CD4-positive, alpha-beta T cell (primary cell): ENCODE data around the gene DHX29. TPM values are rescaled to one million over a fixed set of nuclear protein-coding genes. Genes with fewer than 3 reads are reported as not detected.

Experiments used
- ATAC-seq: fragments of 200-7000 bp; cut with Tn5 transposase; one replicate; pipeline ENCODE4 v1.10.0; 2022; ENCODE audit warnings: mild to moderate bottlenecking; ENCODE audit not compliant: poor library complexity
- CTCF ChIA-PET: fragments of 350-600 bp; sonication (Branson Sonifier 250); formaldehyde crosslinking; loops from one replicate; lab custom pipeline; 2021; ENCODE audit warnings: antibody characterized with exemption, inconsistent platforms; lab: Charles Lee
- POLR2A ChIA-PET: fragments of 350-600 bp; sonication (Branson Sonifier 250); formaldehyde crosslinking; loops from one replicate; lab custom pipeline; 2021; ENCODE audit warnings: antibody characterized with exemption, inconsistent platforms; lab: Charles Lee
- DNase-seq, 14 experiments: peaks; one replicate each; pipeline ENCODE4 v3.0.0-alpha.2; 2013 to 2020; ENCODE audit warnings: mixed read lengths in 2 of 14
- H3K27ac ChIP-seq, 2 donors: one replicate each; pipeline versions ENCODE4 v1.5.1 to v1.7.0; 2013; ENCODE audit warnings: low read length in 2 of 2, low read depth in 1 of 2, mild to moderate bottlenecking in 1 of 2
- H3K27me3 ChIP-seq, 2 experiments: 1 replicate in 1 of 2; 2 replicates in 1 of 2; pipeline versions ENCODE4 v1.6.1 to v1.7.0; 2013; ENCODE audit warnings: low read length in 2 of 2, control low read depth in 1 of 2, mild to moderate bottlenecking in 1 of 2, moderate library complexity in 1 of 2; ENCODE audit not compliant: insufficient read depth in 2 of 2, control insufficient read depth in 1 of 2
- H3K36me3 ChIP-seq: one replicate; pipeline ENCODE4 v1.6.1; 2013; ENCODE audit warnings: low read length, control low read depth; ENCODE audit not compliant: insufficient read depth
- H3K4me1 ChIP-seq: one replicate; pipeline ENCODE4 v1.6.1; 2013; ENCODE audit warnings: low read length, control low read depth; ENCODE audit not compliant: insufficient read depth
- H3K4me3 ChIP-seq: one replicate; pipeline ENCODE4 v1.5.1; 2013; ENCODE audit warnings: mild to moderate bottlenecking, low read length, moderate library complexity
- H3K9me3 ChIP-seq, 2 experiments: 1 replicate in 1 of 2; 2 replicates in 1 of 2; pipeline versions ENCODE4 v1.6.1 to v1.7.0; 2013; ENCODE audit warnings: low read length in 2 of 2, mild to moderate bottlenecking in 2 of 2, control low read depth in 1 of 2, moderate library complexity in 1 of 2; ENCODE audit not compliant: control insufficient read depth in 1 of 2, insufficient read depth in 1 of 2
- H3K27ac Mint-ChIP-seq: one replicate; pipeline ENCODE4 v1.8.0; 2020; ENCODE audit warnings: mixed read lengths
- H3K27me3 Mint-ChIP-seq: one replicate; pipeline ENCODE4 v1.8.0; 2021; ENCODE audit warnings: mixed read lengths
- H3K36me3 Mint-ChIP-seq: one replicate; pipeline ENCODE4 v1.8.0; 2021; ENCODE audit warnings: low read depth, mixed read lengths
- H3K4me1 Mint-ChIP-seq: one replicate; pipeline ENCODE4 v1.8.0; 2021; ENCODE audit warnings: low read depth, mixed read lengths
- H3K4me3 Mint-ChIP-seq: one replicate; pipeline ENCODE4 v1.8.0; 2020; ENCODE audit warnings: mild to moderate bottlenecking, mixed read lengths
- H3K9me3 Mint-ChIP-seq: one replicate; pipeline ENCODE4 v1.8.0; 2020; ENCODE audit warnings: mixed read lengths
- CTCF ChIP-seq: fragments of 200-600 bp; IDR thresholded peaks from one replicate; pipeline ENCODE4 v1.8.0; 2022; ENCODE audit warnings: antibody characterized with exemption, mild to moderate bottlenecking
- intact Hi-C, 2 experiments: fragments of 100-400 bp; cut with DNase I in 1 of 2; cut with micrococcal nuclease in 1 of 2; formaldehyde crosslinking; loops; one replicate each; pipeline versions ENCODE4 v1.15.1 to v1.9.0; 2023 to 2025; cut with DNase I, micrococcal nuclease
- total RNA-seq, 174 experiments: library from RNA in 2 of 174; stranded (reverse) in 2 of 174; gene quantifications; one replicate each; pipeline ENCODE4 v1.2.3 and lab custom pipeline; 2021 to 2026

Gene DHX29
- total RNA-seq, 2 experiments from 2014 or later, result 13.8 to 17.9 TPM

GRCh38 chr5:55232271-55232984 lies 75.1 kb downstream of the DHX29 start:
- Mint-ChIP-seq H3K4me1 (peaks cover 40% of the 10 kb centered on the region), H3K9me3 (no peaks in the 10 kb centered on the region), H3K4me3 (peak overlapping the region; percentile 85), H3K36me3 (no peaks in the 10 kb centered on the region), H3K27me3 (peaks cover 89% of the 10 kb centered on the region), H3K27ac (no peak overlapping the region)
- Histone ChIP-seq H3K27me3 (peaks cover 75 to 80% of the 10 kb centered on the region in 2 experiments), H3K4me3 (peak overlapping the region; percentile 60), H3K4me1 (peaks cover 44% of the 10 kb centered on the region), H3K27ac (no peak overlapping the region), H3K9me3 (peaks cover 0 to 28% of the 10 kb centered on the region in 2 experiments), H3K36me3 (no peaks in the 10 kb centered on the region)
- DNase-seq (peak in 2 of 14 experiments; percentile 21 to 32), ATAC-seq (peak; percentile 13)
- TF ChIP-seq CTCF, result no peak
- ChIA-PET POLR2A (interaction anchor here (0.7 to 2.7 kb wide), 4 partner anchors 8 to 244 kb away, joined by 3 to 19 read pairs (median 4); no protein-coding TSS in a partner anchor), CTCF (interaction anchor here (0.9 to 2.0 kb wide), 6 partner anchors 9 to 73 kb away, joined by 3 to 7 read pairs (median 4); partner anchors contain the start of gene GPX8)
- intact Hi-C loops, result loop anchor here (5.0 kb wide), 2 partner anchors 55 to 60 kb away; partner anchors contain the start of gene CDC20B (in 1 of the 2)

GRCh38 chr5:55231919-55232270 lies 75.6 kb downstream of the DHX29 start:
- Histone ChIP-seq H3K27ac (no peak overlapping the region), H3K4me1 (peaks cover 46% of the 10 kb centered on the region), H3K27me3 (peaks cover 78 to 85% of the 10 kb centered on the region in 2 experiments), H3K4me3 (peak overlapping the region; percentile 60), H3K36me3 (no peaks in the 10 kb centered on the region), H3K9me3 (peaks cover 0 to 28% of the 10 kb centered on the region in 2 experiments)
- Mint-ChIP-seq H3K27me3 (peaks cover 87% of the 10 kb centered on the region), H3K27ac (no peak overlapping the region), H3K9me3 (no peaks in the 10 kb centered on the region), H3K36me3 (no peaks in the 10 kb centered on the region), H3K4me1 (peaks cover 40% of the 10 kb centered on the region), H3K4me3 (peak overlapping the region; percentile 85)
- no peak for ATAC-seq
- ChIA-PET CTCF (interaction anchor here (0.9 to 2.0 kb wide), 3 partner anchors 8 to 72 kb away, joined by 3 to 7 read pairs (median 4); partner anchors contain the start of gene GPX8), POLR2A (interaction anchor here (0.9 to 1.5 kb wide), 3 partner anchors 8 to 56 kb away, joined by 3 to 5 read pairs (median 5); no protein-coding TSS in a partner anchor)
- intact Hi-C loops, result loop anchor here (5.0 kb wide), 2 partner anchors 55 to 60 kb away; partner anchors contain the start of gene CDC20B (in 1 of the 2)
- no peak for DNase-seq
- TF ChIP-seq CTCF, result no peak

GRCh38 chr5:55231029-55231918 lies 76.2 kb downstream of the DHX29 start:
- Mint-ChIP-seq H3K4me3 (peak overlapping the region; percentile 85), H3K9me3 (no peaks in the 10 kb centered on the region), H3K27me3 (peaks cover 83% of the 10 kb centered on the region), H3K36me3 (no peaks in the 10 kb centered on the region), H3K4me1 (peaks cover 42% of the 10 kb centered on the region), H3K27ac (no peak overlapping the region)
- Histone ChIP-seq H3K27ac (no peak overlapping the region), H3K4me3 (peak overlapping the region; percentile 60), H3K9me3 (peaks cover 0 to 34% of the 10 kb centered on the region in 2 experiments), H3K36me3 (no peaks in the 10 kb centered on the region), H3K27me3 (peaks cover 84 to 91% of the 10 kb centered on the region in 2 experiments), H3K4me1 (peaks cover 53% of the 10 kb centered on the region)
- no peak for ATAC-seq
- DNase-seq, result peak in 3 of 14 experiments; percentile 18 to 56 (median 50)
- no peak for TF ChIP-seq CTCF
- POLR2A ChIA-PET, result interaction anchor here (0.9 to 1.5 kb wide), 3 partner anchors 8 to 55 kb away, joined by 3 to 5 read pairs (median 5); no protein-coding TSS in a partner anchor
- intact Hi-C loops, result loop anchor here (5.0 kb wide), 2 partner anchors 54 to 59 kb away; partner anchors contain the start of gene CDC20B (in 1 of the 2)
- CTCF ChIA-PET, result interaction anchor here (0.6 to 2.0 kb wide), 5 partner anchors 8 to 762 kb away, joined by 3 to 7 read pairs (median 4); partner anchors contain the start of gene GPX8
